GM21367 (cell line): Measurements from ENCODE around the gene HOXC6.
A peak's percentile ranks its signal among the peaks of the same experiment; 100 is the strongest.
"Not testable (repeated sequence)": the region's sequence is repeated elsewhere in the genome, so short reads cannot be mapped to it uniquely, and the experiment has no call there.

Experiments
- ATAC-seq: cut with Tn5 transposase; IDR thresholded peaks from one replicate; pipeline ENCODE4 v1.9.1; 2021; ENCODE audit not compliant: unreplicated experiment

HOXC6 gene

DNA sequence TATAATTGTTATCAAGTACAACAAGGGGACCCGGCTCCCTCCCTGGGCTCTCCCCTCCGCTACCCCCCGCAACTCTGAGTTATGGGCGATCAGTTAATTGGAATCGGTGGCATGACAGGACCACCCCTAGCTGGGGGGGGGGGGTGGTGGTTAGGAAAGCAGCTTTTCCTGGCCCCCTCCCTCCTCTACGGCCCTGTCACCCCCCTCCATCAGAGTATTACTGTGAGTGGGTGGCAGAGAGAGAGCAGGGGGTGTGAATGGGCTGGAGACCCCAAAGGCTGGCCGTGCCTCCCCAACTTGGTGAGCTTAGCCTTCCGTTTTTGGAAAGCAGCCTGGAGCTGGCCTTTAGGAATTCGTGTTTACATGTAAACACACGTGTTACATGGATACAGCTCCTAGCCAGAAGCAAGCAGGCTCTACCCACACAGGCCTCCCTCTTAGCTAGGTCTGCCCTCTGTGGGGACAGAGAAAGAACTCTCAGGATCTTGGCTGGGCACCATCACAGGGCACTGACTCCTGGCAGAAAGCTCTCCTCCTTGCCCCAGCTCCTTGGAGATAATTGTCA, 24.3 kb downstream of the HOXC6 start:
- peak; percentile 5 for ATAC-seq

DNA sequence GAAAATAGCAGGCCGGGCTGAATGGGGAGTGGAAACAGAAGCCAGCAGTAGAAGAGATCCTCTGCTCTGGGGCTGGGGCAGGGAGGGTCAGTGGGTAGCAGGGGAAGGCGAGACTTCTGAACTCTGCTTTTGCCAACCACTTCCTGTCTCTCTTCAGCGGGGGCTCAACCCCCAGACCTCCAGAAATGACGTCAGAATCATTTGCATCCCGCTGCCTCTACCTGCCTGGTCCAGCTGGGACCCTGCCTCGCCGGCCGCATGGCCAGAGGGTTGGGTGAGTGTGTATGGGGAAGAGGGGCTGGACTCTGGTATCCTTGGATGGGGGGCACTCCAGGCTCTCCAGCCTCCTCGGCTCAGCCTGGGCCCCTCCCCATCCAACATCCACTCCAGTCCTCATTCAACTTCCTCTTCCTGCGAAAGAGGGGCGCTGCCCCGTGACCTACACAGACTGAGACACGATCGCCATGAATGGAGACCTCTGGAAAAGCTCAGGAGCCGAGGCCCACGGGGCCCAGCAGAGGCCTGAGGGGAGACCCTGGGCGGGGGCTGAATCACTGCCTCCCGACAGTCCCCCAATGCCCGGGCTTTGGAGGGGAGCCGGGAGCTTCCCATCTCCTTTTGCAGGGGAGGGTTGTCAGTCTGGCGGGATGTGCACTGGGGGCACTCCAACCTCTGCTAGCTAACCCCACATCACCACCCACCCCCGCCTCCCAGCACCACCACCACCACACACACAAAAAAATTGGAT, 24.9 kb downstream of the HOXC6 start:
- peak; percentile 66 for ATAC-seq

DNA sequence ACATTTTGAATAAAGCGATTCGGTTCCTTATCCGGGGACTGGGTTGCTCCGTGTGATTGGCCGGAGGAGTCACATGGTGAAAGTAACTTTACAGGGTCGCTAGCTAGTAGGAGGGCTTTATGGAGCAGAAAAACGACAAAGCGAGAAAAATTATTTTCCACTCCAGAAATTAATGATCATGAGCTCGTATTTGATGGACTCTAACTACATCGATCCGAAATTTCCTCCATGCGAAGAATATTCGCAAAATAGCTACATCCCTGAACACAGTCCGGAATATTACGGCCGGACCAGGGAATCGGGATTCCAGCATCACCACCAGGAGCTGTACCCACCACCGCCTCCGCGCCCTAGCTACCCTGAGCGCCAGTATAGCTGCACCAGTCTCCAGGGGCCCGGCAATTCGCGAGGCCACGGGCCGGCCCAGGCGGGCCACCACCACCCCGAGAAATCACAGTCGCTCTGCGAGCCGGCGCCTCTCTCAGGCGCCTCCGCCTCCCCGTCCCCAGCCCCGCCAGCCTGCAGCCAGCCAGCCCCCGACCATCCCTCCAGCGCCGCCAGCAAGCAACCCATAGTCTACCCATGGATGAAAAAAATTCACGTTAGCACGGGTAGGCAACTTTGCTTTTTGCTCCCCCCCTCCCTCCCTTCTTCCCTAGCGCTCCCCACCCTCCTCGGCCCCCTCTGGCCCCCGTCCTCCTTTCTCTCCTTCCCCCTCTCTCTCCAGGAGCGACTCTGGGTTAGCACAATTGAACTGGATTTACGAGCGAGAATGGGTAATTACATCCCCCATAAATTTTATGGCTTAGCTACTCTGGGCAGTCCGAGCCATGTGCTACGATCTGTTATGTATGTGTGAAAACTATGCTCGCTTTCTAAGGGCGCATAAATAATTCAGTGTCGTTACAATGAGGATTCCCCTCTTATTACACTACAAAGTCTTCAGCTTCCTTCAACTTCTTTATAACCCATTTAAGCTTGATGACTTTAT, 25.8 kb downstream of the HOXC6 start, which contains the start of gene HOXC4:
TSS of gene HOXC4 (plus strand) at position 85 of the 991 bp plus-strand sequence. CDS start at position 173, 88 bp downstream.
- ATAC-seq: peak; percentile 21

DNA sequence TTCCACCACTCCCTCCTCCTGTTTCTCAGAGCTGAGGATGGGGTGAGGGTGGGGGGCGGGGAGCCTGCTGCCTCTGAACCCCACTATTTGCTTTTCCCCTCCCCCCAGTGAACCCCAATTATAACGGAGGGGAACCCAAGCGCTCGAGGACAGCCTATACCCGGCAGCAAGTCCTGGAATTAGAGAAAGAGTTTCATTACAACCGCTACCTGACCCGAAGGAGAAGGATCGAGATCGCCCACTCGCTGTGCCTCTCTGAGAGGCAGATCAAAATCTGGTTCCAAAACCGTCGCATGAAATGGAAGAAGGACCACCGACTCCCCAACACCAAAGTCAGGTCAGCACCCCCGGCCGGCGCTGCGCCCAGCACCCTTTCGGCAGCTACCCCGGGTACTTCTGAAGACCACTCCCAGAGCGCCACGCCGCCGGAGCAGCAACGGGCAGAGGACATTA, 26.5 kb downstream of the HOXC6 start:
- no peak for ATAC-seq

DNA sequence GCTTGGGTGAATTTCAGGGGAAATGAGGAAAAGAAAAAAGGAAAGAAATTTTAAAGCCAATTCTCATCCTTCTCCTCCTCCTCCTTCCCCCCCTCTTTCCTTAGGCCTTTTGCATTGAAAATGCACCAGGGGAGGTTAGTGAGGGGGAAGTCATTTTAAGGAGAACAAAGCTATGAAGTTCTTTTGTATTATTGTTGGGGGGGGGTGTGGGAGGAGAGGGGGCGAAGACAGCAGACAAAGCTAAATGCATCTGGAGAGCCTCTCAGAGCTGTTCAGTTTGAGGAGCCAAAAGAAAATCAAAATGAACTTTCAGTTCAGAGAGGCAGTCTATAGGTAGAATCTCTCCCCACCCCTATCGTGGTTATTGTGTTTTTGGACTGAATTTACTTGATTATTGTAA, 27.3 kb downstream of the HOXC6 start:
- ATAC-seq: no peak

DNA sequence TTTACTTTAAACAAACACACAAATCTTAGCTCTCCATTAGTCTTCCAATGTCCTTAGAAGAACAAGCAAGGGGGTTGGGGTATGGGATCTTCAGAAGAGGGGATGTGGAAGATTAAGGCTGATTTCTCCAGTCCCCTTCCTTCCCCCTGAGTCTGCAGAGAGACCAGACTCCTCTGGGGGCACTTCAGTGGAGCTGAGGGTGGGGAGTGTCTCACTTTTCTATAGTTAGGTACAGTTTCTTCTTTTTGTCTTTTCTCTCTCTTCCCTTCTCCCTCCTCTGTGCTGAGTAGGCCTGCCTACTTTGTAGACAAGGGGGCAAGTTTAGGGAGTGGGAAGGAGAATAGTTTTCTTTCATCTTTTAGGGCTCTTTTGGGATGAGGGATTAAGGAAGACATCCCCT, 27.9 kb downstream of the HOXC6 start:
- no peak for ATAC-seq

DNA sequence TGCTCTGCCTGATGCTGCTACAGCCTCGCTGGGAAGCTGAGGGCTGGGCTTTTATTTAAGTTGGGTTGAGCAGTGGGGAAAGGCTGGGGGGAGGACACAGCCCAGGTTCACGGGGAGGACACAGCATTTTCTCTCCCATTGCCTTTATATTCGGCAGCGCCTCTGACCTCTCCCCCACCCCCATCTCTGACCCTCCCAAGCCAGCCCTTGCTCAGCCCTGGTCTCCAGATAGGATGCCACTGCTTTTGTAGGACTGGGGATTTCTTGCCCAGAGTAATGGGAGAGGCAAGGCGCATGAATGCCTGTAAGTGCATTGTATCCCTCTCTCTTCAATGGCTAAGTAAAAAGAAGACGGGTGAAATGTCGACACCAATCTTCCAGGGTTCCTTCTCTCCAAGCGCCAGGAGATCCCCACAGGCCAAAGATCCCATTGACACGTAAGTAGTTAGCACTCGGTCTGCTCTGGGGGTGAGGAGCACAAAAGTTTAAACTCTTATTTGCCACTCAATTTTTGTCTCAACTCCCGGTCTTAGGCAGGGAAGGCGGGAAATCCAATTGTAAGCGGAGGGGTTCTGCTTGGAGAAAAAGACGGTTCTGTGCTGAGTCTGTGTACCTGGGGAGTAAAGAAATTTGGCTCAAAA, 30.0 kb downstream of the HOXC6 start:
- no peak for ATAC-seq

DNA sequence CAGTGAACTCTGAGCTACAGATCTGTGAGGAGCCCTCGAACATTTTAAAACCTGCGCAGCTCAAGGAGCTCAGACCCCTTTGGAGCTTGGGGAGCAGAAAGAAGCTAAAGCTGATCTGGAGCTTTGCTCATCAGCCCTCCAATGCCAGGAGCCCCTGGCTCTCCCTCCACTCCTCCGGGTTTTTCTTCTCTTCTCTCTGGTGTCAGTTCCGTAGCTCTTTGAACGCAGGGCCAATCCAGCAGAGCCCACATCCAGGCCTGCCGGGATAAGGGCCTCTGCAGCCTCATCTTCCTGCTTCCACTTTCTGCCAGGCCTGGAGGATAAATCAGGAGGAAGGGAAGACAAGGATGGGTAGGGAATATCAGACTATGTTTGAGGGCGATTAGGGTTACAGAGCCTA, 31.4 kb downstream of the HOXC6 start:
- no peak for ATAC-seq

DNA sequence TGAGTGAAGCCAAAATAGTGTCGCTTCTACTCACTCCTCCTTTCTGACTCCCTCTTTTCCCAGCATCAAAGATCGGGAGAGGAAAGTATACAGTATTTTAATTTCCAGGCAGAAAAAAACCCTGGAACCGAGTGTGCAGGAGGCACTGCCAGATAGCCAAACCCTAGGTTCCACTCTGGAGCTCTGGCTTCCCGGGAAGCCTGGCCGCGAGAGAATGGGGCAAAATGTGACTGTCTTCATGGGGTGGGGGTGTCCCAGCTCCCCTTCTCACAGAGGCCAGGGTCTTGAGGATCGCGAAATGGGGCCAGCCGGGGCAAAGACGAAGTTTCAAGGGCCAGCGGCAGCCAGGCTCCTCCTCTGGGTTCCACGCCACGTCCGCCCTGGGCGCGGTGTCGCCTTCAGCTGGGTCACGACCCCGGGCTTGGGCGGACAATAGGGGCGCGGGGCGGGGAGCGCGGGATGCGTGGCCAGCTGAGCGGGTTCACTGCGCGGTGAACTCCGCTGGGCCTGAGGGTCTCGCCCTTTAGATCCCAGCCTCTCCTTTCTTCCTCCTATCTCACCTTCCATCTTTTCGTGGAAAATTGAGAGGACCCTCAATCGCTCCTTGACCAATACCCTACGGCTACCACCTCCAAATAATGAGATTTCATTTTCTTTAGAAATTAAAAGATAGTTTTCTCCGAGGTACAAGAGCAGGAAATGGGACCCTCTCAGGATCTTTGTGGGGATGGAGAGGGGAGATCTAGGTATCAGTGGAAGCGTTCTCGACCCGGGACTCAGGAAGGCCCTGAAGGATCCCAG, 32.1 kb downstream of the HOXC6 start:
- no peak for ATAC-seq

DNA sequence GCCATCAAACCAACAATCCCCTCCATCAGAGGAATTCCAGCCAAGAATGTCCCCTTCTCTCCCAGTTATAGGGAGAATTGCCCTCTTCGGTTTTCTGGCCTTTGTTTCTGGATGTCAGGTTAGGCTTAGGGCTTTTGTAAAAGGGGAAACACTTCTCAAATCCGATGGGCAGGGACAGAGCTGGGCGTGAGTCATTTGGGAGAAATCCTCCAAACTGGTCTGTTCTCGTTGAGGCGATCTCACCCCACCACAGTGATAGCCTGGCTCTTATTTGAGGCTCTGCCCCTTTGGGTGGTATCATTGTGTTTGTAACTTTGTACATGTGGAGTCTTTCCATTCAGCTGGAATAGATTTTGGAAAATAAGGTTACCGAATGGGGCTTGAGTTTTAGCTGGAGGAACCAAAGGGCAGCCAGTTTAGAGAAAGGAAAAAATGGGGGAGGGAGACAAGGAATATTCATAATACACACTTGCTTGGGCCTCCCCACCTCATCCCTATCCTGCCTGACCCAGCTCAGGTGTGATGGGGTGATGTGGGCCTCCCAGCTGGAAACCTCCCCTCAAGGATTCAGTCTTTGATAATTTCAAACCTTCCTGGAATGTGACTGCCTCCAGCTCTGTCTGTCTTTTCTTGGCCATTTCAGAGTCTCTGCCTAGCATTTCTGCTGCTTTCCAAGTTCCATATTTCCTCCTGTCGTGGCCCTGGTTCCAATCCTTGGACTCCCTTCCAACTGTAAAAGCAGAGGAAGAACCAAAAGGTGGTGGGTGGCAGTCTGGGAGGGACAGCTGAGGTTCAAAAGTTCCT, 32.9 kb downstream of the HOXC6 start:
- no peak for ATAC-seq

DNA sequence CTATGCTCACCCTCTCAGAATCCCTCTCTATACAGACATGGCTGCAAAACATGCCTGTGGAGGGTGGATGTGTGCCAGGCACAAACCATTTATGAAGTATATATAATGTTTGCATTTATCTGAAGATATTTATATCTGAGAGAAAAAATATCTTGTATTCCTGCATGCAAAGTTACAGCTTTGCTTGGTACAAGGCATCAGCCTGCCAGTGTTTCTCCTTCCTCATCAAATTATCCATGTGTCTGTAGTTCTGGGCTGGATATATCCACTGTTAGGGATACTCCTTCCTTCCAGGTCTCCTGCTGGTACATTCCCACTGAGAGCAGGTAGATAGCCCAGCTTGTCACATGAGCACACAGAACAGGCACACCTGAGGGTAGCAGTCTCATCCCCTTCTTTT, 37.4 kb downstream of the HOXC6 start:
- ATAC-seq: no peak

DNA sequence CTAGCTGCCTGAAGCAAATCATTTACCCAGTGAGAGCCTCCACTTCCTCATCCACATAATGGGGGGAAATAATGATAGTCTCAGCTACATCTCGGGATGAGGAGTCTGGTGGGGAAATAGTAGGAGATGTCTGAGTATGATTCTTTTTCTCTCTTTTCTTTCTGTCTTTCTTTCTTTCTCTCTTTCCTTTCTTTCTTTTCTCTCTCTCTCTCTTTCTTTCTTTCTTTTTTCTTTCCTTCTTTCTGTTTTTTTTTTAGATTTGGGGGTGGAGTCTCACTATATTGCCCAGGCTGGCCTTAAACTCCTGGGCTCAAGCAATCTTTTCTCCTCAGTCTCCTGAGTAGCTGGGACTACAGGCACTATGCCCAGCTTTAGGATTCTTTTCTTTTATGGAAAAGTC, 38.2 kb downstream of the HOXC6 start:
- no peak for ATAC-seq

DNA sequence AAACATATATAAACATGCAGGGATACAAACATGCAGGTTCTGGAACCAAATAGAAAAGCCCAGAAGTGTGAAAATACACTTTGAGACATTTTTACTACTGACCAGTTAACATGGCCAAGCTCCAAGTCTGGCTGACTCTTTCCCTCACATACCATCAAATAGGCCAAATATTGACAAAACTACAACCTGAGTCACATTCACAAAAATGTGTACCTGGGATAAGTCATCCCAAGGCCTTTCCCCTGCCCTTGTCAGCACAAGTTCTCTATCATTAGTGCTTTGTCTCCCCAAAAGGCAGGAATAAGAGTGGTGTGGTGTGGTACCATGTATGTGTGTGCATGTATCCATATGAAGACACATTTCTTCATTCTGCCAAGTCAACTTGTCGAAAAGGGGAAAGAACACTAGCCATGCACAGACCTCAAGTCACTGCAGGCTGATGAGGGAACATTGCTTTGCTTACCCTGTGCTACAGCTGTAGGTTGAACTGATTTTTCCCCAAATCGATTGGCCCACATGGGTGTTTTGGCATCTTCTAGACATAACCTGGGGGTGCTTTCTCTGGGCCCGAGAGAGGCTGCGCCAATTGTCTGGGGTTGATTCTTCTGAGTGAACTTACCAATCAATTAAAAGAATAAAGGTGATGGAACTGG, 40.3 kb downstream of the HOXC6 start:
- ATAC-seq: no peak

DNA sequence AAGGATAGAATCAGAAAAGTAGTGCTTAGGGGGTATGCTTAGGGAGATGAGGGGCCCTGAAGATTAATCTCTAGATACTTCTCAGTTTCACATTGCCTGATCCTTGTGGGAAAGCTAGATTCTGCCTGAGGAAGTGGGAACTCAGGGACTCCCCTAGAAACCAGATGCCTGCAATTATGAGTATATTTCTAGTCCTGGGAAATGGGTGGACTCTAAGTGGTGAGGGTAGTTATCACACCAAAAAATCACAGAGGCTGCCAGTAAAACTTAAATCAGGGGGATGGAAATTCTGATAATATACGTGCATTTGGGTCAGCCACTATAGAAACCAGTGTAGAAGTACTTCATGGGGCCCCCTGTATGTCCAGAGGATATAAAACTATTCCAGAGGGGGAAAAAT, 43.7 kb downstream of the HOXC6 start:
- no peak for ATAC-seq

DNA sequence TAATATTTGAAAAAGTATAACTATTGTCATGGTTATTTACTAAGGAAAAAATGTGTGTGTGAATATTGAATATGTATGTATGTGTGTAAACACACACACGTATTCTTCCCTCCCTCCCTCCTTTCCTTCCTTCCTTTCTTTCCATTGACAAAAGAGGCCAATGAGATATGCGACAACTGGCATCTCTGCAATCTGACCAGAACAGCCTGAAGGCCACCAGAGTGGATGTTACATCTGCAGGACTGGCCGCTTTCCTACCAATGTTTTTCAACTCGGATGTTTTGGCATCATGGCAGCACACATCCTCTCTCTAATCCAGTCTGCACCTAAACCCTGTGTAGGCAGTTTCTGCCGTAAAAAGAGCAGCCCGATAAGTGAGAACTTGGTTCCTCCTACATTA, 46.1 kb downstream of the HOXC6 start:
- no peak for ATAC-seq

DNA sequence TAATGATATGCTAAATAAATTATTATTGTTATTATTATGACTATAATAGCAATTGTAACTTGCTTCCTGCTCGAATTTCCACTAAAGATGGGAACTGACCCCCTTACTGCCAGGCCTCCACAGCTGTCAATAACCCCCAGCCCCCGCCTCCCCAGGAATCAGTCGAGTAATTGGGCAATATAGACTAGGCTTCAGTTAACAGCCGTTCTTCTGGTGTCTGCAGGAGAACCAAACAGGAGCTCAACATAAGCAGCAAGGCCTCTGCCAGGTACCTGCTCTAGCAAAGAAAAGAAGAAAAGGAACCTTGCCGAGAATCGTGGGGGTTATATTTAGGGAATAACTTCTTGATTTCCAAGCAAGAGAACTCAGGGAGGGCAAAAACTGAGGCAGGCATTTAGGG, 47.2 kb downstream of the HOXC6 start:
- no peak for ATAC-seq

DNA sequence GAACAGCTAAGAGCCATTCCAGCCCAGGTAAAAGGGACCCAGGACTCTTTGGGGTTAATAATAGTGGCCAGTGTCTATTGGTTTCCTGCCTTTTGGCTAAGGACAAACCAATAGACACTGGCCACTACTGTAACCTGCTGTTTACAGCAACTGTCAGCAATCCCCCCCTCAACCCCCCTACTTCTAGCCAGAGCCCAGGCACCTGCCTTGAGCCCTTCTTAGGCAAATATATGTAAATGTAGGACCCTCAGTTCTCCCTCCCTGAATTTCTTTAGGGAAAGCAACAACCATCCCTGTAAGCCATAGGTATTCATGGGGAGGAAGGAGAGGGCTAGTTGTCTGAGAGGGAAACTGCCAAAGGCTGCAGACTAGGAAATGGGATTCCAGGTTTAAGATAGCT, 47.7 kb downstream of the HOXC6 start:
- ATAC-seq: no peak

DNA sequence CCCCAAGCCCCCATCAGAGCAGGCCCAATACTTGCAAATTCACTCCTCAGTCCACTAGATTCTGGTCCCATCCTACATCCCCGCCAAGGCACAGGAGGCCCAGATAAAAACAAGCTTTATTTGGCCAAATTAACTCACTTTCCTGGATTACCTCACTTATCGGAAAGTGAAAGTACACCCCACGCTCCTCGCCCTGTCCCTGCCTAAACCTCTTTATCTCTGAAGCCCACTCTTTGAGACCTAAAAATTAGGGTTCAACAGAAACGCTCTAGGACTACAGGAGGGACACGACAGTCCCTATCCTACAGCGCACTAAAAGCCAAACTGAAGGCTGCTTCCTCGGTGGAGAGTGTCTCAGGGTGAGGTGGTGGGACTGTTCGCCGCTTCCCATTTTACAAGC, 49.6 kb downstream of the HOXC6 start:
- ATAC-seq: not testable (repeated sequence)

DNA sequence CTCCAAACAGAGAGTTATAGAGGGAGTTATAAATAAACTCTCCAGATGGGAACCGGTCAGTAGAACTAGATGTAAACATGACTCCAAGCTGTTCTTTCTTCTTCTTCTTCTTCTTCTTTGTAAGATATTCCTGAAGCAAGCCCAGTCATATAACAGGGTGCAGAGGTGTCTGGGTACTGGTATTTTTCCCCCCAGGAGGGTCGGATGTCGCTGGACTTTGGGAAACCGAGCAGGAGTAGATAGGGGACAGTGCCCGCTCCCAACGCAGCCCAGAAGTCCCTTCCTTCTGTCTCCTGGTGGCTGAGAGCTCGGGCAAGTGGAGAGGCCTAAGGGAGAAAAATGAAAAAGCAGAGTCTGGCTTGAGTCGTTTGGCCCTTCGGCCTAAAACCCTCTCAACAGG, 50.9 kb downstream of the HOXC6 start:
- not testable (repeated sequence) for ATAC-seq
